Mesenteric fat pad (tissue), 1 donor: ENCODE measurements around the gene SRGAP1. TPM values are rescaled to one million over a fixed set of nuclear protein-coding genes. Genes with fewer than 3 reads are reported as not detected.
"Not testable (repeated sequence)": the region's sequence is repeated elsewhere in the genome, so short reads cannot be mapped to it uniquely, and the experiment has no call there.

Experiments
- DNase-seq: peaks from one replicate; pipeline ENCODE4 v3.0.0-alpha.2; 2020; ENCODE audit warnings: low spot score
- total RNA-seq: library from RNA; stranded (reverse); fragmentation: NEBNext Ultra II Directional; extraction: Animal tissue kit (Norgen Biotek cat#: 25700); gene quantifications from one replicate; pipeline ENCODE4 v1.2.1, GENCODE V29; 2021
- donor health status: DM: yes; HTN: yes; CAD: no.

Gene SRGAP1
- total RNA-seq, 1 donor from 2014 or later, result 20.5 TPM

GRCh38 chr12:64001439-64001838 is 156.9 kb downstream of the SRGAP1 start:
- DNase-seq, result no peak

GRCh38 chr12:64004641-64005040 is 160.1 kb downstream of the SRGAP1 start:
- DNase-seq, result no peak

GRCh38 chr12:64006211-64006825 is 161.8 kb downstream of the SRGAP1 start:
- no peak for DNase-seq

GRCh38 chr12:64007853-64008252 is 163.4 kb downstream of the SRGAP1 start:
- DNase-seq, result no peak

- no peak for DNase-seq
Measured at GRCh38 chr12:64008596-64008995, 164.1 kb downstream of the SRGAP1 start.

DNA sequence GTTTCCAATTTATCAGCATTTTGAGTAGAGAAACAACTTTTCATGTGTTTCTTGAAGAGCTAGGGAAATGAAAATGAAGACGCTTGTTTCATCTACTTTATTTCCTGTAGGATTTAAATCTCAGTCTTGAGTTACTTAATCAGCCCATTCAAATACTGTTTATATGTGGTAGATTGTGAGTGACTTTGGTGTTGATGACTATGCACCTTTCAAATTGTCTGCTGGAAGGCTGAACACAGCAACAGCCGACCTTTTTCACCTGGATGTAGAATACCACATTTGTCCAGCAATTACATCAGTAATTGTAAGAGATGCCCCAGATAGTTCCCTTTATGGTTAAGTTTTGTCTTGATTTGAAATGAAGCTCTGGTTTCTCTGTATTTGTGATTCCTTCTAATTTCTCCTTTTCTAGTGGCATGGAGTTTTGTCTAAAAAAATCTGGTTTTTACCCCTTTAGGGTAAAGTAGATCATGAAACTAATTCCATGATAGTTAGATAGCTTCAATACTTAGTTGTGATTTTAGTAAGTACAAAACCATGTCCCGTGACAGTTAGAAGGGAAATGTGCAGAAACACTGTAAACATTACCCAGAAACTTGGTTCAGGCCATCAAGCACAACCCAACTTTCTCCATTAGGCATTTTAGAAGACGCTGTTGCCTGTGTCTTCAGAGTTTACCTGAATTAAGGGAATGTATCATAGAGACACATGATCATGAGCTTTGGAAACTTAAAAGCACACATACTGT is 165.0 kb downstream of the SRGAP1 start:
- DNase-seq, result no peak

DNA sequence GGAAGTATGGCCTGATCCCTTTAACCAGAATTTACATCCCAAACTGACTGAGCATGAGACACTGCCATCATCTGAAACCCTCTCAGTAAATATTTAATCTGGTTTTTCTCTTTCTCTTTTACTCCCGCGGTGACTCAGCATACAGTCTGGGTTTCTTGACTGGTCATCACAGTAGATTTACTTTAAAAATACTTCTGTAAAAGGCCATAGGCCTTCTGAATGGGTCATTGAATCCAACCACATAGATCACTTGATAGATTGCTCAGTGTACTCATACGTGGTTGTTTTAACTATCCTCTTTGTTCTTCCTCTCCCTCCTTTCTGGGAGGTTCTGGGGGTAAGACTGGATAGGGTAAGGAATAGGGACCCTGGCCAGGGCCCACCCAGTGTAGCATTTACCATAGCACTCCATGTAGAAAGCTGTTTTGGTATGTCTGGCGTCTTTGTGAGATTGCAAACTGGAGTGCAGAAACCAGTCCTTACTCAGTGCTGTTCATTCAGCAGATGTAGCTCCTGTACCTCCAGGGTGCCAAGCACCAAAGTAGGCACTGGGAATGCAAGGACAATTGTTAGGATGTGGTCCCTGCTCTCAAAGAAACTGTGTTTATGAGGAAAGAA is 165.7 kb downstream of the SRGAP1 start:
- no peak for DNase-seq

DNA sequence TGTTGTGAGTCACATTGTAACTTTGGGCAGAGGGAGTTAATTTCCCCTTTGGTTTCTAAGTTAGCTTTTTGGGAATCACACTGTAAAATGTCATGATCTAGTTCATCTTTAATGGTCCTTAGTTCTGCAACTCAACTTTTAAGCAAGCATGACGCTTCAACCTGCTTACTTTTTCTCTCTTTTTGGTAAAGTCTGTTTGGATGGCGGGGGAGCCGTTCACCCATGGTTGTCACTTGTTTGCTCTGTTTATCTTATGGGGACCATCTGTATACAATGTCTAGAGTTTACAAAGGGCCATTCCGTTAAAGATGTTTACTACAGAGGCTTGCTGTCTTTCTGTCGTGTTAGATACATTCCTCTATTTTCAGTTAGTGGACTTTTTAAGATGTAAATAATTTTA is 172.0 kb downstream of the SRGAP1 start:
- DNase-seq, result no peak

DNA sequence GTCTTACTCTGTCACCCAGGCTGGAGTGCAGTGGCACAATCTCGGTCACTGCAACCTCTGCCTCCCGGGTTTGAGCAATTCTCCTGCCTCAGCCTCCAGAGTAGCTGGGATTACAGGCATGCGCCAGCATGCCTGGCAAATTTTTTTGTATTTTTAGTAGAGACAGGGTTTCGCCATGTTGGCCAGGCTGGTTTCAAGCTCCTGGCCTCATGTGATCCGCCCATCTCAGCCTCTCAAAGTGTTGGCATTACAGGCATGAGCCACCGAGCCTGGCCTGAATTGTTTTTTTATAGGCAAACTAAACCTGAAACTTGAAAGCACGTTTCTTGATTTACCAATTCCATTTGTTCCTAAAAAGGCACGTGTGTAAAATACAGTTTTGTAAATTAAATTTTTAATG is 173.6 kb downstream of the SRGAP1 start:
- not testable (repeated sequence) for DNase-seq

GRCh38 chr12:64018524-64018923 is 174.0 kb downstream of the SRGAP1 start:
- no peak for DNase-seq

DNA sequence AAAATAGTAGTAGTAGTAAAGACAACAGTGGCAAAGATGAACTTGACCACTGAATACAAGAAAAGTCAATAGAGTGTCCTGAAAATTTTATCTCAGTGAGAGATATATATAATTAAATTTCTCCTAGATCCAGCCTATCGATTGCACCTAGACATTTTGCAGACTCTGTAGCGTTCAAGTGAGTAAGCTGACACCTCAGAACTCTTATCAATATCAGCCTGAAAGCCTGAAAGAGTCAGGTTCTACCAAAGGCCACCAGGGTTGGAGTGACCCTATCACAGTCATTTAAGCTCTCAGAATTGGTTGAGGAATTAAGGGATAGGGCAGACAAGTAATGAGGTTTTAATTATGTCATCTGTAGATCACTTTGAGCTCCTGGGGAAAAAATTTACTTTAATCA is 174.6 kb downstream of the SRGAP1 start:
- no peak for DNase-seq

DNA sequence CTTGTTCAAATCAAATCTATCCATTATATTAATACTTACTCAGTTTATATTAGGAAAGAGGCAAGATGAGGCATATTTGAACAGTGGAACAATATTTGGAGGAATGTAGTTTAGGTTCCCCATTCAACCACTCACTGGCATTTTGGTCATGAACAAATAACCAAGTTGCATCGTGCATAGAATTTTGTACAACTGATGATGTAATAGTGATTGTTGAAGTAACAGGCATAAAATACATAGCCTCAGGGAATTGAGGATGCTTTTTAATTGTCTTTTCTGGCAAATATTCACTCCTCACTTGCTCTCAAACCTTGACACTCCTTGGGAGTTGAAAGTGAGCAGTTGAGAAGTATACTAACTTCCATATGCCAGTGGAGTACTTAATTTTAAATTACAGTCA is 175.2 kb downstream of the SRGAP1 start:
- no peak for DNase-seq

- DNase-seq, result no peak
Measured at GRCh38 chr12:64025174-64025958, 180.9 kb downstream of the SRGAP1 start.

DNA sequence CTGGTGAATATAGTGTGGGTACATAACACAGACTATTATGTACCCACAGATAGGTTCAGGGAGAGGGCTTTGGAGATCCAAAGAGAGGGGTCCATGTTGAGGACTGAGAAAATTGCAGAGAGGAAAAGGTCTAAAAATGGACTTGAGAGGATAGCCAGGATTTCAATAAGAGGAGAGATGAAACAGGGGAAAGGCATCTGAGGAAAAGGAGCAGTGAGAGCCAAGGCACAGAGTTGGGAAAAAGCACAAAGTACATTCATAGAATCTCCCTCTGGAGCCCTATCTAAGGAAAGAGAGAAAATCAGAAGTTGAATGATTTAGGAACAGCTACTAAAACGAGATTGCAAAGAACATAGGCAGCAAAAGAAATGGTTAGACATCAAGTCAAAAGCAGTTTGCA is 182.8 kb downstream of the SRGAP1 start:
- no peak for DNase-seq

GRCh38 chr12:64028541-64028940 is 184.0 kb downstream of the SRGAP1 start:
- DNase-seq, result no peak

DNA sequence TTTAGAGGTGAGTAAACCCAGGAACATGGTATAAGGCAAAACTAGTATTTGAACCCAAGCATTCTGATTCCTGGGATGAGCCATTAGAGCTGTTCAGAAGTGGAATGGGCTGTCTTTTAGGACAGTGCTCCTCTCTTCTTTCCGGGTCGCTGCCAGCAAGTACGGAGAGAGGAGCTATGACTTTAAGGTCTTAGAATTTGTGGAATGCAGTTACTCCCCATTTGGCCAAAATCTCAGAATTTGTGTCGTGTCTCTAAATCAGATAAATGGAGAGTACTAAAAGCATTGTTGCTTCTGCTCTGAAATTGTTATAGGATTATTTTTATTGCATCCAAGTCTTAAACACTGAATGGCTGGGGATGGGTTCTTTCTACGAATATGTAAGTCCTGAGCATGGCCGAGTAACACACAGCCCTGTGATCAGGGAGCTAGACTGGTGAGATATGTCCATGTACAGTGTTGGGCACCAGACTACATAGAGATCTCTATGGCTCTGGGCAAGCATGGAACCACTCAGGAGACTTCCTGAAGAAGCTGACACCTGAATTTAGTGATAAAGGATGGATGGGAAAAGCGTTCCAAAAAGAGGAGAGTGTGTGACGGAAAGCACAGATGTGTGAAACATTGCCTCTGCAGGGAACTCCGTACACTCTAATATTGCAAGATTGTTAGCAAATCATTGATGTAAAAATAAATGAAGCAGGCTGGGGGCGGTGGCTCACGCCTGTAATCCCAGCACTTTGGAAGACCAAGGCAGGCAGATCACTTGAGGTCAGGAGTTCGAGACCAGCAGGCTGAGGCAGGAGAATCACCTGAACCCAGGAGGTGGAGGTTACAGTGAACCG is 184.7 kb downstream of the SRGAP1 start:
- no peak for DNase-seq

GRCh38 chr12:64030155-64030554 is 185.7 kb downstream of the SRGAP1 start:
- no peak for DNase-seq

GRCh38 chr12:64034056-64034455 is 189.6 kb downstream of the SRGAP1 start:
- DNase-seq, result not testable (repeated sequence)

GRCh38 chr12:64034901-64035576 is 190.5 kb downstream of the SRGAP1 start:
- no peak for DNase-seq

DNA sequence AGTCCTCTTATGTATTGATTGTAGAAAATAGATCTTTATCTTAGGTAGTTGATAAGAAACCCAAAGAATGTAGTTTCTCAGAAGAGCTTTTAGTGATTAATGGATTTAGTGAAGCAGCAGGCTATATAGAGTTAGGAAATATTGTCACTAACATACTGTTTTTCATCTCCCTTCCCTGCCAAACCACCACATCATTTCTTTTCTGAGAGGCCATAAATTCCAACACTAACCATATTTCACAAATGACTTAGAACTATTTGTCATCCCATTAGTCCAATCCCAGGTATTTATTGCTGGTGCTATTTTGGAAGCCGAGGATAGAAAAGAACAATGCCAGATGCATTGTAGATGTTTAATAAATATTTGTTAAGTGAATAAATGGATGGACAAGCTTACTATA is 191.9 kb downstream of the SRGAP1 start:
- DNase-seq, result no peak
